Lung microvascular endothelial cell (primary cell): ENCODE measurements around the gene ZSWIM7. TPM values are rescaled to one million over a fixed set of nuclear protein-coding genes. Genes with fewer than 3 reads are reported as not detected.

Experiments
- DNase-seq, 2 donors: peaks; one replicate each; pipeline versions ENCODE4 v3.0.0 to v3.0.0-alpha.2; 2010; ENCODE audit warnings: low read depth in 2 of 2
- total RNA-seq: library from RNA; depleted of rRNA; stranded (reverse); fragments of >200 nt; gene quantifications from 2 replicates; pipeline ENCODE4 v1.2.1, GENCODE V29; 2014

The ZSWIM7 gene
- total RNA-seq, 1 donor from 2014 or later: 15.3 TPM

DNA sequence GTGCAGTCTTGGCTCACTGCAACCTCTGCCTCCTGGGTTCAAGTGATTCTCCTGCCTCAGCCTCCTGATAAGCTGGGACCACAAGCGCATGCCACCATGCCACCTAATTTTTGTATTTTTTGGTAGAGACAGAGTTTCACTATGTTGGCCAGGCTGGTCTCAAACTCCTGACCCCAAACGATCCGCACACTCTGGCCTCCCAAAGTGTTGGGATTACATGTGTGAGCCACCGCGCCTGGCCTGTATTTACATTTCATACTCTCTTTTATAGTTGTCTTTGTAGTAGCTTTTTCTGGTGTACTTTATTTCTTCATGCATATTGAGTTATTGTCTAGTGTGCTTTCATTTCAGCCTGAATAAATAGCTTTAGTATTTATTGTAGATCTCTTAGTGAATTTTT is 64.6 kb downstream of the ZSWIM7 start:
- DNase-seq: no peak

DNA sequence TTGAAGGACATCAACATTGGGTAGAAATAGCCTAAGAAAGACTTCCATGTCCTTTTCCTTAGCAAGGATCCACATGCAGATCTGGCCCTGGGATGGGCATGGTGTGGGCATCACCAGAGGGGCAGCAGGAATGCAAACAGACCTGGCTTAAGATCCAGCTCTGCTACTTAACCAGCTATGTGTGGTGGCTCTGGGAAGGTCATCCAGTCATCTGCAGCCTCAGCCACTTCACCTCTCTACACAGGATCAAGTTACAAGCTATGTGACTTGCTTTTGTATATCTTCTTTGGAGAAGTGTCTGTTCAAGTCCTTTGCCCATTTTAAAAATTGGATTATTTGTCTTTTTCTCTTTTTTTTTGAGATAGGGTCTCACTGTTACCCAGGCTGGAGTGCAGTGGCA is 68.1 kb downstream of the ZSWIM7 start:
- no peak for DNase-seq

DNA sequence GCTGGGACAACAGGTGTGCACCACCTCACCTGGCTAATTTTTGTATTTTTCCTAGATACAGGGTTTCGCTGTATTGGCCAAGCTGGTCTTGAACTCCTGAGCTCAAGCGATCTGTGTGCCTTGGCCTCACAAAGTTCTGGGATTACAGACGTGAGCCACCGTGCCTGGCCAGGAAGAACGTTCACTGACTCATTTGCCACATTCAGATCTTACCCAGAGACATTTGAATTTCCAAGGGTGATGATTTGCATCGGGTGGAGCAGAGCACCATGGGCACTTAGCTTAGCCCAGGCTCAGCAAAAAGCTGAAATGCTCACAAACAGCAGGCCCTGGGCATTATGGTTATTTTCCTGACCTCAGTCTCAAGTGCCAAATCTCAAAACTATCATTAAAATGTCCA is 69.1 kb downstream of the ZSWIM7 start:
- DNase-seq: no peak

DNA sequence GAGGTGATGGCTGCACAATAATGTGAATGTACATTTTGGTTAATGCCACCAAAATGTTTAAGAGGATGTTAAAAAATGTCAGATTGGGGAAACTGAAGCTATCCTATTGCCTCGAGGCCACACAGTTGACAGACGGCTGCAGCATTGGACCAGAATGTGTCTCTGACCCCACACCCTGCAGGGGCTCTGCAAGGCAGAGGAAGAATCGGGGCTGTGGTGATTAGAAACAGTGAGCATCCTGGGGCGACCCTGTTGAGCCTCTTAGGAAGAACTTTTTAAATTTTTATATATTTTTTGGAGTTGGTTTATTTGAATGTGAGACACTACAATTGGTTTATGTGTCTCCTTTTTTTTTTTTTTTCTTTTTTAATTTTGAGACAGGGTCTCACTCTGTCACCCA is 69.6 kb downstream of the ZSWIM7 start:
- no peak for DNase-seq

DNA sequence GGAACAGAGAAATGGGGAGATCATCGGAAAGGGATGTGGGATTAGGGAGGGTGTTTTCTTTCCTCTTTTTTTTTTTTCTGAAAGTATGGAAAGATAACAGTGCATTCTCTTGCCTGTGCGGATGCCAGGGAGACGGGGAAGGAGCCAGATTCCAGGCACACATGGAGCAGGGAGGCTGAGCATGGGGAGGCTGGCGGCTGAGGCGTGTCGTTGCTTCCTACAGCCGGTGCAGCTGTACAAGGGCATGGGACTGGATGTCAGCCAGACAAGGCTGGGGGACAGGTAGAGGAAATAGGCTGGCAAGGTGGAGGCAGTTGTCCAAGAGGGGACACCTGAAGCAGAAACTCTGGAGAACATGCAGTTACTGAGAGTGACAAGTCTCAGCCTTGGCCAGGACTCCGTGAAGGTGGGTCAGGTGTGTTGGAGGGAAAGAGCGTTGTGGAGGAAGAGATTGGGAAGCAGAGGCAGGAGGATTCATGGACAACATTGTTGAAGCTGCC is 71.2 kb downstream of the ZSWIM7 start:
- DNase-seq: no peak

Other genes starting within 250 kb of the ZSWIM7 start
- 5.4 and 6.8 TPM in 2 replicates for gene ADORA2B, start 54.6 kb downstream of the ZSWIM7 start, total RNA-seq
- 35.1 and 36.2 TPM in 2 replicates for gene TTC19, start 120 bp upstream of the ZSWIM7 start, total RNA-seq
- 57.3 and 85.1 TPM in 2 replicates for gene NCOR1, start 215.8 kb upstream of the ZSWIM7 start, total RNA-seq
- gene PIGL, start 217.5 kb upstream of the ZSWIM7 start, total RNA-seq: 5.7 and 7.5 TPM in 2 replicates